H1 (cell line): ENCODE data around the gene KCNIP3.

ENCODE experiments used
- CTCF ChIP-seq, 3 experiments: IDR thresholded peaks; 1 replicate in 2 of 3; 2 replicates in 1 of 3; pipeline versions ENCODE4 v1.5.1 to v1.6.1; 2011; ENCODE audit warnings: low read length in 3 of 3, mild to moderate bottlenecking in 3 of 3, inconsistent platforms in 2 of 3, low read depth in 1 of 3, moderate library complexity in 1 of 3; ENCODE audit not compliant: insufficient read depth in 1 of 3; ENCODE audit errors: control extremely low read depth in 1 of 3
- EP300 ChIP-seq, 2 experiments: IDR thresholded peaks; 1 replicate in 1 of 2; 2 replicates in 1 of 2; pipeline ENCODE4 v1.6.1; 2011 to 2012; ENCODE audit warnings: low read depth in 2 of 2, low read length in 2 of 2, mild to moderate bottlenecking in 2 of 2, borderline replicate concordance in 1 of 2, inconsistent platforms in 1 of 2, moderate library complexity in 1 of 2
- EZH2 ChIP-seq: fragments of 200-600 bp; sonication (generic); IDR thresholded peaks from 2 replicates; pipeline ENCODE4 v1.7.1; 2012; ENCODE audit warnings: low read depth, mild to moderate bottlenecking, moderate library complexity, low read length, inconsistent platforms; ENCODE audit not compliant: severe bottlenecking
- JUN ChIP-seq: IDR thresholded peaks from 2 replicates; pipeline ENCODE4 v1.6.1; 2011; ENCODE audit warnings: low read depth, mild to moderate bottlenecking, improper control_type of control experiment, low read length
- JUND ChIP-seq: IDR thresholded peaks from 2 replicates; pipeline ENCODE4 v1.6.1; 2011; ENCODE audit warnings: mild to moderate bottlenecking, improper control_type of control experiment, low read length
- POLR2A ChIP-seq, 2 experiments: IDR thresholded peaks; 1 replicate in 1 of 2; 2 replicates in 1 of 2; pipeline ENCODE4 v1.6.1; 2011; ENCODE audit warnings: low read depth in 2 of 2, low read length in 2 of 2, mild to moderate bottlenecking in 2 of 2; ENCODE audit errors: control extremely low read depth in 1 of 2
- POLR2AphosphoS5 ChIP-seq: IDR thresholded peaks from 2 replicates; pipeline ENCODE4 v1.6.1; 2011; ENCODE audit warnings: low read depth, low read length
- RAD21 ChIP-seq, 2 experiments: IDR thresholded peaks in 1 of 2; conservative IDR thresholded peaks in 1 of 2; 2 replicates each; pipeline ENCODE4 v1.6.1; 2011; ENCODE audit warnings: low read depth in 2 of 2, low read length in 2 of 2, improper control_type of control experiment in 1 of 2, inconsistent platforms in 1 of 2, mild to moderate bottlenecking in 1 of 2, moderate library complexity in 1 of 2
- TAF1 ChIP-seq: IDR thresholded peaks from 2 replicates; pipeline ENCODE4 v1.6.1; 2011; ENCODE audit warnings: mild to moderate bottlenecking, low read depth, low read length
- TAF7 ChIP-seq: optimal IDR thresholded peaks from 2 replicates; pipeline ENCODE3; 2011; ENCODE audit warnings: low read depth, mild to moderate bottlenecking, inconsistent platforms, low read length, moderate library complexity, borderline replicate concordance
- YY1 ChIP-seq: IDR thresholded peaks from 2 replicates; pipeline ENCODE4 v1.6.1; 2011; ENCODE audit warnings: low read depth, mild to moderate bottlenecking, low read length

GRCh38 chr2:95359501-95359930 is 62.4 kb downstream of the KCNIP3 start:
- no peak for TF ChIP-seq RAD21 (IDR thresholded peaks at IDR 0.05 in 1 of 2, conservative IDR thresholded peaks at IDR 0.05 in 1 of 2; ENCODE audit: low read depth in 2 of 2, low read length in 2 of 2)
- TF ChIP-seq YY1, result no peak
- TF ChIP-seq POLR2AphosphoS5, result no peak
- TF ChIP-seq CTCF (IDR thresholded peaks at IDR 0.05; ENCODE audit: control extremely low read depth in 1 of 3, insufficient read depth in 1 of 3, low read depth in 1 of 3, low read length in 3 of 3), result no peak
- TF ChIP-seq TAF1, result no peak
- TF ChIP-seq EP300 (IDR thresholded peaks at IDR 0.05; ENCODE audit: borderline replicate concordance in 1 of 2, low read depth in 2 of 2, low read length in 2 of 2), result no peak
- no peak for TF ChIP-seq TAF7
- TF ChIP-seq EZH2, result no peak
- no peak for TF ChIP-seq POLR2A (IDR thresholded peaks at IDR 0.05; ENCODE audit: control extremely low read depth in 1 of 2, low read depth in 2 of 2, low read length in 2 of 2)
- no peak for TF ChIP-seq JUN
- no peak for TF ChIP-seq JUND
